AG10803 (cell line): ENCODE data around the gene TUNAR.
"Not testable (repeated sequence)": the region's sequence is repeated elsewhere in the genome, so short reads cannot be mapped to it uniquely, and the experiment has no call there.

Experiments used
- DNase-seq: peaks from one replicate; pipeline ENCODE4 v3.0.0; 2010; ENCODE audit warnings: low read depth
- H3K4me3 ChIP-seq: 2 replicates; pipeline ENCODE4 v1.5.1; 2011; ENCODE audit warnings: mild to moderate bottlenecking, low read length, control low read depth
- CTCF ChIP-seq: conservative IDR thresholded peaks from 2 replicates; pipeline ENCODE4 v1.5.1; 2011; ENCODE audit warnings: mild to moderate bottlenecking, low read length, control low read depth, inconsistent platforms

TUNAR gene

GRCh38 chr14:95961481-95961880, 84.8 kb downstream of the TUNAR start:
- no peak for TF ChIP-seq CTCF
- no peak for DNase-seq
- no peak overlapping the region for H3K4me3 ChIP-seq

- no peak overlapping the region for H3K4me3 ChIP-seq
- TF ChIP-seq CTCF, result no peak
- no peak for DNase-seq
Measured at GRCh38 chr14:95964901-95965300, 88.3 kb downstream of the TUNAR start.

GRCh38 chr14:95968048-95968447, 91.4 kb downstream of the TUNAR start:
- DNase-seq, H3K4me3 ChIP-seq: not testable (repeated sequence)
